NCI-H2081 treated with DMSO at 0.1 percent for 48 hours (cell line): Measurements from ENCODE around the gene CD46.

Experiments used
- DNase-seq: peaks from one replicate; lab custom pipeline; 2025; lab: John Stamatoyannopoulos, UW

The CD46 gene

GRCh38 chr1:207814469-207814868, 62.6 kb downstream of the CD46 start:
- DNase-seq: no peak

GRCh38 chr1:207815466-207815865, 63.6 kb downstream of the CD46 start:
- no peak for DNase-seq

- DNase-seq: no peak
These were observed 64.0 kb downstream of the CD46 start for GRCh38 chr1:207815913-207816291.

GRCh38 chr1:207817166-207817565, 65.3 kb downstream of the CD46 start:
- no peak for DNase-seq

GRCh38 chr1:207817778-207818751, 66.2 kb downstream of the CD46 start:
- no peak for DNase-seq

GRCh38 chr1:207818971-207819451, 67.2 kb downstream of the CD46 start:
- DNase-seq: no peak

GRCh38 chr1:207820568-207821463, 69.0 kb downstream of the CD46 start:
- no peak for DNase-seq

GRCh38 chr1:207821464-207822045, 69.7 kb downstream of the CD46 start:
- no peak for DNase-seq

GRCh38 chr1:207822124-207822601, 70.3 kb downstream of the CD46 start:
- no peak for DNase-seq

- DNase-seq: no peak
These were observed 71.0 kb downstream of the CD46 start for GRCh38 chr1:207822602-207823451.

GRCh38 chr1:207823531-207823879, 71.7 kb downstream of the CD46 start:
- DNase-seq: no peak

GRCh38 chr1:207823880-207824566, 72.2 kb downstream of the CD46 start:
- DNase-seq: no peak

GRCh38 chr1:207824691-207825408, 73.0 kb downstream of the CD46 start:
- no peak for DNase-seq

GRCh38 chr1:207825409-207825695, 73.5 kb downstream of the CD46 start:
- DNase-seq: no peak

GRCh38 chr1:207825719-207826556, 74.1 kb downstream of the CD46 start:
- no peak for DNase-seq

- no peak for DNase-seq
These were observed 75.0 kb downstream of the CD46 start for GRCh38 chr1:207826557-207827487.

GRCh38 chr1:207827488-207827830, 75.6 kb downstream of the CD46 start:
- DNase-seq: no peak

- DNase-seq: no peak
These were observed 76.2 kb downstream of the CD46 start for GRCh38 chr1:207828046-207828445.
